Measurements from ENCODE around the gene PMM1. TPM values are rescaled to one million over a fixed set of nuclear protein-coding genes. Genes with fewer than 3 reads are reported as not detected.
"Not testable (repeated sequence)": the region's sequence is repeated elsewhere in the genome, so short reads cannot be mapped to it uniquely, and the experiment has no call there.

The PMM1 gene
- total RNA-seq, 1 experiment from 2014 or later = 30.5 TPM

DNA sequence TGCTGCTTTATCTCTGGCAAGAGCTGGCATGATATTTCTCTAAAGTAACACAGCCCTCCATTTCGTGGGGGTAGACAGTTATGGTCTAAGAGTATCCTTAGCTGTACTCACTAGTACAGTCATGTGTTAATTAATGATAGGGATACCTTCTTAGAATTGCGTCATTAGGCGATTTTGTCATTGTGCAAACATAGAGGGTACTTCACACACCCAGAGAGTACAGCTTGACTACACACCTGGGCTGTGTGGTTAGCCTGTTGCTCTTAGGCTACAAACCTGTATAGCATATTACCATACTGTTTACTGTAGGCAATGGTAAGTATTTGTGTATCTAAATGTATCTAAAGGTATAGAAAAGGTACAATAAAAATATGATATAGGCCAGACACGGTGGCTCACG, 48.5 kb upstream of the PMM1 start:
- Histone ChIP-seq H3K4me1 (ENCODE audit: control insufficient read depth, insufficient read depth, low read length) (no peaks in the 10 kb centered on the region), H3K4me3 (ENCODE audit: low read depth in 2 of 2, low read length in 2 of 2) (no peak overlapping the region), H3K27ac (ENCODE audit: low read length) (no peak overlapping the region), H3K36me3 (ENCODE audit: control insufficient read depth, insufficient read depth, low read length) (peaks cover 29% of the 10 kb centered on the region; the same call in 1 of the 2 replicates), H3K27me3 (ENCODE audit: control insufficient read depth, insufficient read depth, low read length) (no peaks in the 10 kb centered on the region), H3K9me3 (ENCODE audit: control insufficient read depth, insufficient read depth, low read depth, low read length) (no peaks in the 10 kb centered on the region)
- no TSS peak for BruUV-seq (replicated peaks)
- TF ChIP-seq POLR2AphosphoS5 (IDR thresholded peaks at IDR 0.05; ENCODE audit: low read depth, low read length) = no peak
- TF ChIP-seq TCF7L2 (IDR thresholded peaks at IDR 0.05; ENCODE audit: low read depth, low read length) = no peak
- TF ChIP-seq, protein P1, sequence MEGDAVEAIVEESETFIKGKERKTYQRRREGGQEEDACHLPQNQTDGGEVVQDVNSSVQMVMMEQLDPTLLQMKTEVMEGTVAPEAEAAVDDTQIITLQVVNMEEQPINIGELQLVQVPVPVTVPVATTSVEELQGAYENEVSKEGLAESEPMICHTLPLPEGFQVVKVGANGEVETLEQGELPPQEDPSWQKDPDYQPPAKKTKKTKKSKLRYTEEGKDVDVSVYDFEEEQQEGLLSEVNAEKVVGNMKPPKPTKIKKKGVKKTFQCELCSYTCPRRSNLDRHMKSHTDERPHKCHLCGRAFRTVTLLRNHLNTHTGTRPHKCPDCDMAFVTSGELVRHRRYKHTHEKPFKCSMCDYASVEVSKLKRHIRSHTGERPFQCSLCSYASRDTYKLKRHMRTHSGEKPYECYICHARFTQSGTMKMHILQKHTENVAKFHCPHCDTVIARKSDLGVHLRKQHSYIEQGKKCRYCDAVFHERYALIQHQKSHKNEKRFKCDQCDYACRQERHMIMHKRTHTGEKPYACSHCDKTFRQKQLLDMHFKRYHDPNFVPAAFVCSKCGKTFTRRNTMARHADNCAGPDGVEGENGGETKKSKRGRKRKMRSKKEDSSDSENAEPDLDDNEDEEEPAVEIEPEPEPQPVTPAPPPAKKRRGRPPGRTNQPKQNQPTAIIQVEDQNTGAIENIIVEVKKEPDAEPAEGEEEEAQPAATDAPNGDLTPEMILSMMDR (IDR thresholded peaks at IDR 0.05) = no peak
- TF ChIP-seq, protein P2, sequence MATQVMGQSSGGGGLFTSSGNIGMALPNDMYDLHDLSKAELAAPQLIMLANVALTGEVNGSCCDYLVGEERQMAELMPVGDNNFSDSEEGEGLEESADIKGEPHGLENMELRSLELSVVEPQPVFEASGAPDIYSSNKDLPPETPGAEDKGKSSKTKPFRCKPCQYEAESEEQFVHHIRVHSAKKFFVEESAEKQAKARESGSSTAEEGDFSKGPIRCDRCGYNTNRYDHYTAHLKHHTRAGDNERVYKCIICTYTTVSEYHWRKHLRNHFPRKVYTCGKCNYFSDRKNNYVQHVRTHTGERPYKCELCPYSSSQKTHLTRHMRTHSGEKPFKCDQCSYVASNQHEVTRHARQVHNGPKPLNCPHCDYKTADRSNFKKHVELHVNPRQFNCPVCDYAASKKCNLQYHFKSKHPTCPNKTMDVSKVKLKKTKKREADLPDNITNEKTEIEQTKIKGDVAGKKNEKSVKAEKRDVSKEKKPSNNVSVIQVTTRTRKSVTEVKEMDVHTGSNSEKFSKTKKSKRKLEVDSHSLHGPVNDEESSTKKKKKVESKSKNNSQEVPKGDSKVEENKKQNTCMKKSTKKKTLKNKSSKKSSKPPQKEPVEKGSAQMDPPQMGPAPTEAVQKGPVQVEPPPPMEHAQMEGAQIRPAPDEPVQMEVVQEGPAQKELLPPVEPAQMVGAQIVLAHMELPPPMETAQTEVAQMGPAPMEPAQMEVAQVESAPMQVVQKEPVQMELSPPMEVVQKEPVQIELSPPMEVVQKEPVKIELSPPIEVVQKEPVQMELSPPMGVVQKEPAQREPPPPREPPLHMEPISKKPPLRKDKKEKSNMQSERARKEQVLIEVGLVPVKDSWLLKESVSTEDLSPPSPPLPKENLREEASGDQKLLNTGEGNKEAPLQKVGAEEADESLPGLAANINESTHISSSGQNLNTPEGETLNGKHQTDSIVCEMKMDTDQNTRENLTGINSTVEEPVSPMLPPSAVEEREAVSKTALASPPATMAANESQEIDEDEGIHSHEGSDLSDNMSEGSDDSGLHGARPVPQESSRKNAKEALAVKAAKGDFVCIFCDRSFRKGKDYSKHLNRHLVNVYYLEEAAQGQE (IDR thresholded peaks at IDR 0.05; ENCODE audit: insufficient read depth in 1 of 2, low read depth in 2 of 2, low read length in 1 of 2) = no peak
- no peak for TF ChIP-seq SIN3A (IDR thresholded peaks at IDR 0.05; ENCODE audit: borderline replicate concordance, insufficient read depth, low read depth, low read length)
- ChIA-PET CTCF (no interaction called here), POLR2A (no interaction called here)
- intact Hi-C loops (cut with micrococcal nuclease; ENCODE audit: unreplicated experiment) (no loop called here), in situ Hi-C loops (cut with HindIII; ENCODE audit: low pct_unique_long_range_greater_than_20kb, low sequenced_read_pairs) (no loop called here)
- ATAC-seq = no peak
- DNase-seq (ENCODE audit: low read depth, low spot score) = no peak

DNA sequence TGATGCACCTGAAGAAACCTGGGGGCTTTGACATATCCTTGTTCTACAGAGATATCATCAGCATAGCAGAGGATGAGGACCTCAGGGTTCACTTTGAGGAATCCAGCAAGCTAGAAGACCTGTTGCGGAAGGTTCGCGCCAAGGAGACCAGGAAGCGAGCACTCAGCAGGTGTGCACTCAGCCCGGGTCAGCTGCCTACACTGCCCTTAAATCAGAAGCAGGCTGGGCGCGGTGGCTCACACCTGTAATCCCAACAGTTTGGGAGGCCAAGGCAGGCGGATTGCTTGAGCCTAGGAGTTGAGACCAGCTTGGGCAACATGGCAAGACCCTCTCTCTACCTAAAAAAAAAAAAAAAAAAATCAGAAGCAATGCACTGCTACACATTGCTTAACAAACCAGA, 48.0 kb upstream of the PMM1 start:
- ATAC-seq; CTCF ChIA-PET; H3K9me3 ChIP-seq (ENCODE audit: control insufficient read depth, insufficient read depth, low read depth, low read length); POLR2A ChIA-PET; DNase-seq (ENCODE audit: low read depth, low spot score); in situ Hi-C loops (cut with HindIII; ENCODE audit: low pct_unique_long_range_greater_than_20kb, low sequenced_read_pairs); H3K27me3 ChIP-seq (ENCODE audit: control insufficient read depth, insufficient read depth, low read length); BruUV-seq (replicated peaks); H3K4me3 ChIP-seq (ENCODE audit: low read depth in 2 of 2, low read length in 2 of 2); H3K4me1 ChIP-seq (ENCODE audit: control insufficient read depth, insufficient read depth, low read length); intact Hi-C loops (cut with micrococcal nuclease; ENCODE audit: unreplicated experiment); H3K27ac ChIP-seq (ENCODE audit: low read length): not testable (repeated sequence)
- H3K36me3 ChIP-seq (ENCODE audit: control insufficient read depth, insufficient read depth, low read length) = peaks cover 29% of the 10 kb centered on the region; the same call in 1 of the 2 replicates

DNA sequence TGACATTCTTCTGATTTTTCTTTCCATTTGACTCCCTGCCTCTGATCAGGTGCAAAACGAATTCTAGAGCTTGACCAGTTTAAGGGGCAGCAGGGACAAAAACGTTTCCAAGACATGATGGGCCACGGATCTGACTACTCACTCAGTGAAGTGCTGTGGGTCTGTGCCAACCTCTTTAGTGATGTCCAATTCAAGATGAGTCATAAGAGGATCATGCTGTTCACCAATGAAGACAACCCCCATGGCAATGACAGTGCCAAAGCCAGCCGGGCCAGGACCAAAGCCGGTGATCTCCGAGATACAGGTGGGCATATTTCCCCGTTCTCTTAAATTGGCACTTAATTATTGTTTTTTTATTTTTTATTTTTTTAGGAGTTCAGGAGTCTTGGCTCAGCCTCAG, 46.8 kb upstream of the PMM1 start:
- Histone ChIP-seq H3K36me3 (ENCODE audit: control insufficient read depth, insufficient read depth, low read length) (peaks cover 29% of the 10 kb centered on the region; the same call in 1 of the 2 replicates), H3K4me1 (ENCODE audit: control insufficient read depth, insufficient read depth, low read length) (no peaks in the 10 kb centered on the region), H3K9me3 (ENCODE audit: control insufficient read depth, insufficient read depth, low read depth, low read length) (no peaks in the 10 kb centered on the region), H3K4me3 (ENCODE audit: low read depth in 2 of 2, low read length in 2 of 2) (no peak overlapping the region), H3K27me3 (ENCODE audit: control insufficient read depth, insufficient read depth, low read length) (no peaks in the 10 kb centered on the region), H3K27ac (ENCODE audit: low read length) (no peak overlapping the region)
- intact Hi-C loops (cut with micrococcal nuclease; ENCODE audit: unreplicated experiment) (no loop called here), in situ Hi-C loops (cut with HindIII; ENCODE audit: low pct_unique_long_range_greater_than_20kb, low sequenced_read_pairs) (no loop called here)
- POLR2A ChIA-PET = no interaction called here
- BruUV-seq (replicated peaks) = TSS peak; percentile 19
- ATAC-seq (no peak), DNase-seq (ENCODE audit: low read depth, low spot score) (no peak)
- CTCF ChIA-PET = no interaction called here
- TF ChIP-seq SIN3A (IDR thresholded peaks at IDR 0.05; ENCODE audit: borderline replicate concordance, insufficient read depth, low read depth, low read length) (no peak), POLR2AphosphoS5 (IDR thresholded peaks at IDR 0.05; ENCODE audit: low read depth, low read length) (no peak), TCF7L2 (IDR thresholded peaks at IDR 0.05; ENCODE audit: low read depth, low read length) (no peak)
- TF ChIP-seq, protein P2 (IDR thresholded peaks at IDR 0.05; ENCODE audit: insufficient read depth in 1 of 2, low read depth in 2 of 2, low read length in 1 of 2) = no peak
- TF ChIP-seq, protein P1 (IDR thresholded peaks at IDR 0.05) = no peak

DNA sequence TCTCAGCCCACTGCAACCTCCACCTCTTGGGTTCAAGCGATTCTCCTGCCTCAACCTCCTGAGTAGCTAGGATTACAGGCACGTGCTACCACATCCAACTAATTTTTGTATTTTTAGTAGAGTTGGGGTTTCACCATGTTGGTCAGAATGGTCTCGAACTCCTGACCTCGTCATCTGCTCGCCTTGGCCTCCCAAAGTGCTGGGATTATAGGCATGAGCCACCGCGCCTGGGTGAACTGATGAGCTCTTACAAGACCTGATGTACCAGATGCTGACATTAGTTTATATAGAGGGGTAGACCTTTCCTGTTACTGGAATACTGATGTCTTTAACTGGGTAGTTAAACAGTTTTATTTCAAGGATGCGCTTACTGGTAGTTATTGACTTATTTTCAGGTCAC, 45.0 kb upstream of the PMM1 start:
- POLR2A ChIA-PET = interaction anchor here (0.7 kb wide), 1 partner anchor 10 kb away, joined by 3 read pairs; no protein-coding TSS in a partner anchor
- H3K36me3 ChIP-seq (ENCODE audit: control insufficient read depth, insufficient read depth, low read length) = peaks cover 25% of the 10 kb centered on the region; the same call in 1 of the 2 replicates
- ATAC-seq; CTCF ChIA-PET; in situ Hi-C loops (cut with HindIII; ENCODE audit: low pct_unique_long_range_greater_than_20kb, low sequenced_read_pairs); H3K4me3 ChIP-seq (ENCODE audit: low read depth in 2 of 2, low read length in 2 of 2); DNase-seq (ENCODE audit: low read depth, low spot score); H3K4me1 ChIP-seq (ENCODE audit: control insufficient read depth, insufficient read depth, low read length); H3K9me3 ChIP-seq (ENCODE audit: control insufficient read depth, insufficient read depth, low read depth, low read length); intact Hi-C loops (cut with micrococcal nuclease; ENCODE audit: unreplicated experiment); BruUV-seq (replicated peaks); H3K27ac ChIP-seq (ENCODE audit: low read length); H3K27me3 ChIP-seq (ENCODE audit: control insufficient read depth, insufficient read depth, low read length): not testable (repeated sequence)
